DND-41 (cell line): ENCODE results near the gene SDSL.

Experiments used
- CTCF ChIP-seq: IDR thresholded peaks from 2 replicates; pipeline ENCODE4 v1.5.1; 2012; ENCODE audit warnings: borderline replicate concordance, low read length, moderate library complexity, mild to moderate bottlenecking; ENCODE audit not compliant: poor library complexity, severe bottlenecking; ENCODE audit errors: extremely low read depth
- EZH2 ChIP-seq: IDR thresholded peaks from 3 replicates; pipeline ENCODE4 v1.6.1; 2012; ENCODE audit warnings: borderline replicate concordance, low read depth, mild to moderate bottlenecking, moderate library complexity, low read length, inconsistent platforms; ENCODE audit not compliant: severe bottlenecking

GRCh38 chr12:113428482-113428881, 6.3 kb downstream of the SDSL start:
- no peak for TF ChIP-seq CTCF
- no peak for TF ChIP-seq EZH2
